Gastrocnemius medialis (tissue), 4 donors: ENCODE results near the gene YOD1. TPM values are rescaled to one million over a fixed set of nuclear protein-coding genes. Genes with fewer than 3 reads are reported as not detected.

ENCODE experiments used
- ATAC-seq, 2 donors: fragments of 150-250 bp; one replicate each; pipeline ENCODE4 v1.9.1; 2016
- DNase-seq, 2 donors: peaks; one replicate each; pipeline ENCODE4 v3.0.0-alpha.2; 2019
- H3K27ac ChIP-seq, 4 donors: fragments of 200-600 bp; sonication (generic); 1 replicate in 1 of 4; 2 replicates in 3 of 4; pipeline ENCODE4 v1.5.1; 2016 to 2018; ENCODE audit warnings: mild to moderate bottlenecking in 2 of 4, moderate library complexity in 1 of 4
- H3K27me3 ChIP-seq, 3 donors: fragments of 200-600 bp; sonication (generic) in 2 of 3; 1 replicate in 1 of 3; 2 replicates in 2 of 3; pipeline versions ENCODE4 v1.5.1 to v1.6.0; 2016 to 2019; ENCODE audit warnings: mild to moderate bottlenecking in 1 of 3, moderate library complexity in 1 of 3
- H3K36me3 ChIP-seq, 2 donors: fragments of 200-600 bp; sonication (generic) in 1 of 2; one replicate each; pipeline ENCODE4 v1.5.1; 2017 to 2018
- H3K4me1 ChIP-seq, 2 donors: fragments of 200-600 bp; sonication (generic) in 1 of 2; one replicate each; pipeline ENCODE4 v1.5.1; 2016 to 2017; ENCODE audit warnings: mild to moderate bottlenecking in 2 of 2
- H3K4me3 ChIP-seq, 4 donors: fragments of 200-600 bp; sonication (generic) in 3 of 4; 1 replicate in 1 of 4; 2 replicates in 3 of 4; pipeline ENCODE4 v1.5.1; 2016 to 2019; ENCODE audit warnings: mild to moderate bottlenecking in 2 of 4
- H3K9me3 ChIP-seq, 3 donors: fragments of 200-600 bp; sonication (generic) in 2 of 3; 1 replicate in 1 of 3; 2 replicates in 2 of 3; pipeline ENCODE4 v1.5.1; 2016 to 2019
- POLR2A ChIP-seq, 2 donors: fragments of 450-650 bp; IDR thresholded peaks; one replicate each; pipeline ENCODE4 v1.6.1; 2017; ENCODE audit warnings: antibody characterized with exemption in 2 of 2, mild to moderate bottlenecking in 2 of 2, moderate library complexity in 2 of 2
- in situ Hi-C, 4 donors: fragments of 200-750 bp; cut with MboI; loops; one replicate each; pipeline versions ENCODE4 v1.15.0 to v1.8.0; 2017; ENCODE audit warnings: low sequenced_read_pairs in 4 of 4
- intact Hi-C: fragments of 100-400 bp; cut with DNase I; formaldehyde crosslinking; loops from one replicate; pipeline ENCODE4 v1.15.1; 2023; ENCODE audit warnings: low total_unique reads
- total RNA-seq, 4 donors: library from RNA; depleted of rRNA; stranded (reverse); fragments of >200 nt; gene quantifications; one replicate each; pipeline versions ENCODE4 v1.1.0 to v1.2.3, GENCODE V29; 2016
- TF ChIP-seq, protein P1 (sequence below), 5 experiments: fragments of 450-650 bp in 3 of 5; fragments of 200-600 bp in 2 of 5; sonication (generic) in 2 of 5; IDR thresholded peaks in 4 of 5; conservative IDR thresholded peaks in 1 of 5; 1 replicate in 4 of 5; 2 replicates in 1 of 5; pipeline ENCODE4 v1.5.1; 2016 to 2019; ENCODE audit warnings: antibody characterized with exemption in 5 of 5, mild to moderate bottlenecking in 3 of 5, moderate library complexity in 3 of 5

YOD1 gene
- total RNA-seq, 4 donors from 2014 or later: 3.0 to 6.7 (median 6.2) TPM

DNA sequence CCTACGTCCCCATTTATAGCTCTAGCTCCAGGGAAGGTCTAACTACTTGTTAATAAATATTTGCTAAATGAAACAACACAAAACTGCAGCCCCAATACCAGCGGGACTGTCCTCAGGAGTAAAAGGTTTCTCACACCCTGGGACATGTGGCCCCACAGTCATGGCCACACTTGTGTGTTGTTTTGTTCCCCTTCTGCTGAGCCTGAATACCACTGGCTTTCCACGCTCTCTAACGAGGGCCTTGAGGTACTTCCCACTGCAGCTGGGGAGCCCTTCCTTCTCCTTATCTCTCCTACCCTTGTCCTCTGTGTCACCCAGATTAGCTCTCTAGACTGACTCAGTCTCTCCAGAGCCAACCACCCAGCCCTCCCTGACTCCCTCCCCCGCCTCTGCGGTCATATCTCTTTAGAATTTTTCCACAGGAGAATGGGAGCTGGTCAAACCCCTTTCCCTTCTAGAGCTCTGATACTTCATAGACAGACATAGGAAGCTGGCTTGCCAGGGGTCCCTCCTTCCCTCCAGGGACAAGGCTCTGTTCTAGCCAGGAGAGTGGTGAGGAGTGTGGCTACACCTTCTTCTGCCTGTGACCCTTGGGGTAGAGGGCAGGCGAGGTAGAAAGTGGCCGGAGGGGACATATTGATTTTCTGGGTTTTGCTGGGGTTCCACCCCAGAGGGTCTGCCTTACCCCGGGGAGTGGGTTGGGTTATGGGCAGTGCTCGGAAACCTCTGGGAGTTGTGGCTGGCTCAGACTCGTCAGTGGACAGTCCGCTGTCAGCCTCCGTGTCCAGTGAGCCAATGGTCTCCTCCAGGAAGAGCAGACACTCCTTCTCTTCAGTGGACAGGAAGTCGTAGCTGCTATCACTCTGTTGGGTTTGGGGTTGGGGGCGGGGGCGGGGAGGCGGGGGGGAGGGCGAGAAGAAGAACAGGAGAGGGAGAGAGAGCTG is 26.5 kb downstream of the YOD1 start:
- intact Hi-C loops: no loop called here
- peaks cover 15 to 19% of the 10 kb centered on the region in 2 donors for H3K4me1 ChIP-seq
- TF ChIP-seq POLR2A (IDR thresholded peaks at IDR 0.05): no peak
- TF ChIP-seq, protein P1, sequence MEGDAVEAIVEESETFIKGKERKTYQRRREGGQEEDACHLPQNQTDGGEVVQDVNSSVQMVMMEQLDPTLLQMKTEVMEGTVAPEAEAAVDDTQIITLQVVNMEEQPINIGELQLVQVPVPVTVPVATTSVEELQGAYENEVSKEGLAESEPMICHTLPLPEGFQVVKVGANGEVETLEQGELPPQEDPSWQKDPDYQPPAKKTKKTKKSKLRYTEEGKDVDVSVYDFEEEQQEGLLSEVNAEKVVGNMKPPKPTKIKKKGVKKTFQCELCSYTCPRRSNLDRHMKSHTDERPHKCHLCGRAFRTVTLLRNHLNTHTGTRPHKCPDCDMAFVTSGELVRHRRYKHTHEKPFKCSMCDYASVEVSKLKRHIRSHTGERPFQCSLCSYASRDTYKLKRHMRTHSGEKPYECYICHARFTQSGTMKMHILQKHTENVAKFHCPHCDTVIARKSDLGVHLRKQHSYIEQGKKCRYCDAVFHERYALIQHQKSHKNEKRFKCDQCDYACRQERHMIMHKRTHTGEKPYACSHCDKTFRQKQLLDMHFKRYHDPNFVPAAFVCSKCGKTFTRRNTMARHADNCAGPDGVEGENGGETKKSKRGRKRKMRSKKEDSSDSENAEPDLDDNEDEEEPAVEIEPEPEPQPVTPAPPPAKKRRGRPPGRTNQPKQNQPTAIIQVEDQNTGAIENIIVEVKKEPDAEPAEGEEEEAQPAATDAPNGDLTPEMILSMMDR (IDR thresholded peaks at IDR 0.05 in 4 of 5, conservative IDR thresholded peaks at IDR 0.05 in 1 of 5): no peak
- H3K4me3 ChIP-seq: no peak overlapping the region
- no peak for ATAC-seq
- DNase-seq: no peak
- no peaks in the 10 kb centered on the region for H3K36me3 ChIP-seq
- no peaks in the 10 kb centered on the region for H3K27me3 ChIP-seq
- no peaks in the 10 kb centered on the region for H3K9me3 ChIP-seq
- in situ Hi-C loops: no loop called here
- no peak overlapping the region for H3K27ac ChIP-seq

DNA sequence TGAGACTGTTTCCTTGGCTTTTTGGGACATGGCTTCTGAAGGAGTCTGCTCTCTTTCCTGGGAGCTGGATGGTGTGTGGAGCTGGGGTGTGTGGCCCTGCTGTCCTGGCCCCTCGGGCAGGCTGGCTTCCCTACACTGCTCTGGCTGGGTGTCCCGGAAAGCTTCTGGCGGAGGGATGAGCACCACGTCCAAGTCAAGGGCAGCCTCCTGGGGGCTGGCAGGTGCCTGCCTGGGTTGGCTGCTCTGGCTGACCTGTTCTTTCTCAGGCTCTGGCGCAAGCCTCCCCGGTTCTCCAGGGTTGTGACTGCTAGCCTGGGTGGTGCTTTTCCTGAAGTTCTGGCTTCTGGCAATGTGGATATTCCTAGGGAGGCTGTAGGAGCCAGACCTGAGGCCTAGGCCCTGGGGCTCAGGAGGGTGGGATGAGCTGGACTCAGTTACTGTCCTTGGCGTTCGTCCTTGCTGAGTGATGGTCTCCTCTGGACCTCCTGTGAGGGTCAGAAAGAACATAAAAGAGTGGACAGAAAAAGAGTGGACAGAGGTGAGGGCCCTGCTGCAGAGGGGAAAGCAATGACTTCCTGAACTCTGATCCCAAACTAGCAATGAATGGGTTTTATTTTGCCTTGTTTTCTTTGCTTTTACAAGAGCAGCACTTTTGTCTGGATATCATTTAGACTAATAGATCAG is 27.9 kb downstream of the YOD1 start:
- H3K4me3 ChIP-seq: no peak overlapping the region
- no peaks in the 10 kb centered on the region for H3K9me3 ChIP-seq
- no peak overlapping the region for H3K27ac ChIP-seq
- DNase-seq: no peak
- no peak for ATAC-seq
- in situ Hi-C loops (no loop called here), intact Hi-C loops (no loop called here)
- H3K27me3 ChIP-seq: no peaks in the 10 kb centered on the region
- TF ChIP-seq, protein P1 (IDR thresholded peaks at IDR 0.05 in 4 of 5, conservative IDR thresholded peaks at IDR 0.05 in 1 of 5): no peak
- TF ChIP-seq POLR2A (IDR thresholded peaks at IDR 0.05): no peak
- H3K4me1 ChIP-seq: peaks cover 15 to 19% of the 10 kb centered on the region in 2 donors
- H3K36me3 ChIP-seq: no peaks in the 10 kb centered on the region

DNA sequence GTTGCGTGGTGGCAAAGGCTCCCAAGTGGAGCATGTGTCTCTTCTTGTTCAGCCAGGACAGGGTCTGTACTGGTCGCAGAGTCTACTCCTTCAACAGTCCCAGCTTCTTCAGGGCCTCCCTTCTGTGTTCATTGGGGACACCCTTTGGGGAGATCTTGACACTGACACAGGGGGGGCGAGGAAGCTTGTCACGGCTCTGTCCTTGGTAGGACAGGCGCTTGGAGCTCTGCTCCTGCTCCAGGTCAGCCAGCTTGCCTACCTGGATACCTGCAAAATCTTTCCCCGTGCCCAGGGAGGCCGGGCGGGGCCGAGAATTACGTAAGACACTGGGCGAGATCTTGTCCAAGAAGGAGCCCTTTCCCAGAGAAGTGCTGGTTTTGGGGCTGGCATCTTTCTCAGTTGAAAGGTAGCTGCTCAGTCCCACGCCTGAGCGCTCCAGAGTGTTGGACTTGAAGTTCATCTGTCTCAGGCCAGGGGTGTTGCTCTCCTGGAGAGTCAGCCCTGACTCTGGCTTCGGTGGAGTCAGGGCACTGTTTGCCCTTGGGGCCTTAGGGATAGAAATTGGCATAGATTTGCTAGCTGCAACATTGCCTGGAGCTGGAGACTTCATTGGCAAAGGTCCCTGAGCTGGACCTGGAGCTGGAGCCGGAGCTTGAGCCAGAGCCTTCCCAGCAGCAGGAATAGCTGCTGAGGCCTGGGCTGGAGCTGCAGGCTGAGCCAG is 29.0 kb downstream of the YOD1 start:
- no peak overlapping the region for H3K4me3 ChIP-seq
- no peak for DNase-seq
- no peaks in the 10 kb centered on the region for H3K27me3 ChIP-seq
- H3K36me3 ChIP-seq: no peaks in the 10 kb centered on the region
- no peaks in the 10 kb centered on the region for H3K9me3 ChIP-seq
- intact Hi-C loops (no loop called here), in situ Hi-C loops (no loop called here)
- H3K4me1 ChIP-seq: peaks cover 15 to 19% of the 10 kb centered on the region in 2 donors
- no peak for ATAC-seq
- no peak overlapping the region for H3K27ac ChIP-seq
- TF ChIP-seq, protein P1 (IDR thresholded peaks at IDR 0.05 in 4 of 5, conservative IDR thresholded peaks at IDR 0.05 in 1 of 5): no peak
- TF ChIP-seq POLR2A (IDR thresholded peaks at IDR 0.05): no peak

DNA sequence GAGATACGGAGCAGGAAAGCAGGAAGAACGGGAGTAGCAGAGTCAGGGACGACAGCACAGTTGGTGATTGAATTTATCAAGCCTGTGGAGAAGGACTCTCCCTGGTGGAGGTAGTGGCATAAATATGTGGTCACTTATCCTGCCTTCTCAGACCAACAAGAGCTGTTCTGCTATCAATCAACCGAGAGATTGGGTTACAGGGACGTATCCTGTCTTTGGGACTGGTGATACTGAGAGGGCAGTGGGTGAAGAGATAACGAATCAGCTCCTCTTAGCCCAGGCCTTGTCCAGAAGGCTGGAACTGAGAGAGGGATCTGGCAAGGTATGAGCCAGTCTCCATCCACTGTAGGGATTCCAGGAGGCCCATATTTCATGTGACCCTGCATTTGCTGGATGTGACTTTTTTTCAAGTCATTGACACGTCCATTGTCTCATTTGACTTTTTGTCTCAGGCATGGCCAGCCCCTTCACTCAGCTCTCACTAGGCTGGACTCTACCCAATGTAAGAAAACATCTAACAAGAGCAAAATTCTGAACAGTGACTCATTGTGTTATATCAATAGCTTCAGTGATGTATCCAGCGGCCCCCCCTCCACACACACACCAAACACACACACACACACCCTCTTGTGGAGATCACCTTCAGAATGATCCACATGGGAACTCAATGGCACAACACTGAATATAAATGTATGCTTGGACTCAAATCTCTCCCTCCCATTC is 29.7 kb downstream of the YOD1 start:
- Histone ChIP-seq H3K27ac (no peak overlapping the region), H3K4me3 (no peak overlapping the region), H3K36me3 (no peaks in the 10 kb centered on the region), H3K27me3 (no peaks in the 10 kb centered on the region), H3K4me1 (peaks cover 14 to 18% of the 10 kb centered on the region in 2 donors), H3K9me3 (no peaks in the 10 kb centered on the region)
- intact Hi-C loops (no loop called here), in situ Hi-C loops (no loop called here)
- DNase-seq: no peak
- no peak for ATAC-seq
- TF ChIP-seq, protein P1 (IDR thresholded peaks at IDR 0.05 in 4 of 5, conservative IDR thresholded peaks at IDR 0.05 in 1 of 5): no peak
- TF ChIP-seq POLR2A (IDR thresholded peaks at IDR 0.05): no peak
